SK-N-SH treated with all-trans-retinoic acid at 6 μM for 48 hours (cell line): ENCODE measurements around the gene POLR3B.

Experiments
- ATAC-seq: fragments of 200-7000 bp; cut with Tn5 transposase; 3 replicates; pipeline ENCODE4 v1.9.1; 2020; ENCODE audit warnings: mild to moderate bottlenecking, moderate library complexity
- ARNTL ChIP-seq: fragments of 450-650 bp; formaldehyde crosslinking; IDR thresholded peaks from 2 replicates; pipeline ENCODE4 v1.5.0; 2020; ENCODE audit warnings: low read depth, mild to moderate bottlenecking, moderate library complexity, borderline replicate concordance
- BACH2 ChIP-seq: fragments of 250-450 bp; sonication (Bioruptor Pico); IDR thresholded peaks from 2 replicates; pipeline ENCODE4 v1.9.0; 2021; ENCODE audit warnings: mild to moderate bottlenecking, borderline replicate concordance
- CREB5 ChIP-seq: fragments of 250-450 bp; sonication (Bioruptor Pico); IDR thresholded peaks from 2 replicates; pipeline ENCODE4 v1.5.1; 2020; ENCODE audit warnings: low read depth, mild to moderate bottlenecking, moderate library complexity
- CSDC2 ChIP-seq: fragments of 250-450 bp; sonication (Bioruptor Pico); IDR thresholded peaks from 2 replicates; pipeline ENCODE4 v1.5.0; 2020; ENCODE audit warnings: mild to moderate bottlenecking, moderate library complexity
- CSRNP3 ChIP-seq: fragments of 250-450 bp; sonication (Bioruptor Pico); IDR thresholded peaks from 2 replicates; pipeline ENCODE4 v1.5.1; 2021; ENCODE audit warnings: mild to moderate bottlenecking, moderate library complexity
- ESRRG ChIP-seq: fragments of 250-450 bp; sonication (Bioruptor Pico); IDR thresholded peaks from 2 replicates; pipeline ENCODE4 v1.6.1; 2021; ENCODE audit warnings: mild to moderate bottlenecking
- ISL1 ChIP-seq: fragments of 250-450 bp; sonication (Bioruptor Pico); IDR thresholded peaks from 2 replicates; pipeline ENCODE4 v2.1.2; 2022; ENCODE audit warnings: mild to moderate bottlenecking, moderate library complexity
- OSR1 ChIP-seq: fragments of 250-450 bp; sonication (Bioruptor Pico); IDR thresholded peaks from 2 replicates; pipeline ENCODE4 v1.8.0; 2022; ENCODE audit warnings: moderate library complexity, mild to moderate bottlenecking, inconsistent platforms
- PPARA ChIP-seq: fragments of 250-450 bp; sonication (Bioruptor Pico); IDR thresholded peaks from 2 replicates; pipeline ENCODE4 v1.5.0; 2020; ENCODE audit warnings: mild to moderate bottlenecking, borderline replicate concordance
- RARB ChIP-seq: fragments of 250-450 bp; sonication (Bioruptor Pico); IDR thresholded peaks from 2 replicates; pipeline ENCODE4 v1.8.0; 2021; ENCODE audit warnings: mild to moderate bottlenecking, moderate library complexity
- SNAI2 ChIP-seq: fragments of 250-450 bp; sonication (Bioruptor Pico); IDR thresholded peaks from 2 replicates; pipeline ENCODE4 v1.5.0; 2020; ENCODE audit warnings: mild to moderate bottlenecking, moderate library complexity
- TCF4 ChIP-seq: fragments of 250-450 bp; sonication (Bioruptor Pico); IDR thresholded peaks from 2 replicates; pipeline ENCODE4 v1.8.0; 2021; ENCODE audit warnings: mild to moderate bottlenecking, moderate library complexity, borderline replicate concordance
- TOX ChIP-seq: fragments of 250-450 bp; sonication (Bioruptor Pico); IDR thresholded peaks from 2 replicates; pipeline ENCODE4 v1.8.0; 2021; ENCODE audit warnings: mild to moderate bottlenecking, moderate library complexity, borderline replicate concordance
- ZC3H10 ChIP-seq: fragments of 250-450 bp; sonication (Bioruptor Pico); IDR thresholded peaks from 2 replicates; pipeline ENCODE4 v1.5.1; 2021; ENCODE audit warnings: mild to moderate bottlenecking, moderate library complexity
- ZFP3 ChIP-seq: fragments of 250-450 bp; sonication (Bioruptor Pico); IDR thresholded peaks from 2 replicates; pipeline ENCODE4 v1.5.0; 2020; ENCODE audit warnings: mild to moderate bottlenecking, moderate library complexity
- ZNF565 ChIP-seq: fragments of 450-650 bp; formaldehyde crosslinking; conservative IDR thresholded peaks from 2 replicates; pipeline ENCODE4 v1.5.0; 2020; ENCODE audit warnings: low read depth, mild to moderate bottlenecking, moderate library complexity
- ZNF70 ChIP-seq: fragments of 450-650 bp; formaldehyde crosslinking; IDR thresholded peaks from 2 replicates; pipeline ENCODE4 v1.5.0; 2020; ENCODE audit warnings: mild to moderate bottlenecking, moderate library complexity
- ZNF8 ChIP-seq: fragments of 450-650 bp; formaldehyde crosslinking; IDR thresholded peaks from 2 replicates; pipeline ENCODE4 v1.5.0; 2020; ENCODE audit warnings: mild to moderate bottlenecking, moderate library complexity
- TF ChIP-seq, protein P1 (sequence below): fragments of 250-450 bp; sonication (Bioruptor Pico); IDR thresholded peaks from 2 replicates; pipeline ENCODE4 v1.8.0; 2020; ENCODE audit warnings: mild to moderate bottlenecking, moderate library complexity, borderline replicate concordance

Gene POLR3B

GRCh38 chr12:106490264-106490663 is 132.7 kb downstream of the POLR3B start:
- no peak for ATAC-seq
- TF ChIP-seq, protein P1, sequence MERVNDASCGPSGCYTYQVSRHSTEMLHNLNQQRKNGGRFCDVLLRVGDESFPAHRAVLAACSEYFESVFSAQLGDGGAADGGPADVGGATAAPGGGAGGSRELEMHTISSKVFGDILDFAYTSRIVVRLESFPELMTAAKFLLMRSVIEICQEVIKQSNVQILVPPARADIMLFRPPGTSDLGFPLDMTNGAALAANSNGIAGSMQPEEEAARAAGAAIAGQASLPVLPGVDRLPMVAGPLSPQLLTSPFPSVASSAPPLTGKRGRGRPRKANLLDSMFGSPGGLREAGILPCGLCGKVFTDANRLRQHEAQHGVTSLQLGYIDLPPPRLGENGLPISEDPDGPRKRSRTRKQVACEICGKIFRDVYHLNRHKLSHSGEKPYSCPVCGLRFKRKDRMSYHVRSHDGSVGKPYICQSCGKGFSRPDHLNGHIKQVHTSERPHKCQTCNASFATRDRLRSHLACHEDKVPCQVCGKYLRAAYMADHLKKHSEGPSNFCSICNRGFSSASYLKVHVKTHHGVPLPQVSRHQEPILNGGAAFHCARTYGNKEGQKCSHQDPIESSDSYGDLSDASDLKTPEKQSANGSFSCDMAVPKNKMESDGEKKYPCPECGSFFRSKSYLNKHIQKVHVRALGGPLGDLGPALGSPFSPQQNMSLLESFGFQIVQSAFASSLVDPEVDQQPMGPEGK (CRISPR knock-in tag), result no peak
- TF ChIP-seq CSDC2 (no peak), ZNF565 (CRISPR knock-in tag) (no peak), TOX (CRISPR knock-in tag) (no peak), BACH2 (CRISPR knock-in tag) (no peak), CREB5 (CRISPR knock-in tag) (no peak), PPARA (no peak), ISL1 (CRISPR knock-in tag) (no peak), RARB (CRISPR knock-in tag) (no peak), ZFP3 (CRISPR knock-in tag) (no peak), TCF4 (CRISPR knock-in tag) (no peak), ZNF8 (CRISPR knock-in tag) (no peak), SNAI2 (CRISPR knock-in tag) (no peak), CSRNP3 (no peak), OSR1 (CRISPR knock-in tag) (no peak), ZC3H10 (CRISPR knock-in tag) (no peak), ZNF70 (CRISPR knock-in tag) (no peak)

DNA sequence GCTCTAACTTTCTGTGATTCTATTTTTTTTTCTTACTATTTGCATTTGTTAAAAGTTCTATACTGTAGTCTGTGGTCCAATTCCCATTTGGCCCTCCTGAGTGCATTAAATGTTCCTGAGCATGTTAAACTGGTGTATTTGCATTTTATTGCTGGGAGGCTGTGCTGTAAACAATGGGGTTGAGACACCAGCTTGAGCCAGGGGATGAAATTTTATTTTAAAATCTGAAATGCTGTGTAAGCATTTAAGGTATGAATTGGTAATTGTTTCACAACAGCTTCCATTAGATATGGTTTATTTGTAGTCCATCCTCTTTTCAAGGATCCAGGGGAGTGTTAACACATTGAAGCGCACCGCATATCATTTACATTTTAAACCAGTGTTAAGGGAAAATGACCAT is 135.3 kb downstream of the POLR3B start:
- ATAC-seq, result no peak
- TF ChIP-seq CSRNP3 (no peak), CREB5 (CRISPR knock-in tag) (no peak), ZFP3 (CRISPR knock-in tag) (no peak), ARNTL (CRISPR knock-in tag) (no peak)
- TF ChIP-seq, protein P1 (CRISPR knock-in tag), result no peak

DNA sequence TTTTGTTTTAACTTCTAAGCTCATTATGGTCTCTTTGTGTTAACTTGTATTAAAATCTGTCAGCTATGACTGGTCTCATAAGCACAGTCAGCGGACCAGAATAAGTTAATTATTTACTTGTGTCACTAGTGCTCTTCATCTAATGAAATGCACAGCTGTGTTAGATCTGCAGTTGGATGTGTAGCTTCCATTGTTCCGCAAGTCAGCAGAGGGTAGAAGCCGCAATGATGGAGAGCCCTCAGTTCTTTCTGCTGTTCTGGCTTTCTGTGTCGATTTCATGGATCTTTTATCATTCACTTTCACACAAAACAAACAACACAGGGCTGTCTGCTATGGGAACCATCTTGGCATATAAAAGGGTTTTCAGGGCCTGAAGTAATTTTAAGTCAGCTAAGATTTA is 136.0 kb downstream of the POLR3B start:
- no peak for ATAC-seq
- TF ChIP-seq ESRRG (no peak), BACH2 (CRISPR knock-in tag) (no peak), ZNF70 (CRISPR knock-in tag) (no peak), OSR1 (CRISPR knock-in tag) (no peak), CSRNP3 (no peak), TOX (CRISPR knock-in tag) (no peak)
